Astrocyte of the hippocampus (primary cell): ENCODE data around the gene COL25A1.
"Not testable (repeated sequence)": the region's sequence is repeated elsewhere in the genome, so short reads cannot be mapped to it uniquely, and the experiment has no call there.

Experiments
- DNase-seq: peaks from one replicate; pipeline ENCODE4 v3.0.0; 2011; ENCODE audit warnings: low read depth, low spot score

The COL25A1 gene

DNA sequence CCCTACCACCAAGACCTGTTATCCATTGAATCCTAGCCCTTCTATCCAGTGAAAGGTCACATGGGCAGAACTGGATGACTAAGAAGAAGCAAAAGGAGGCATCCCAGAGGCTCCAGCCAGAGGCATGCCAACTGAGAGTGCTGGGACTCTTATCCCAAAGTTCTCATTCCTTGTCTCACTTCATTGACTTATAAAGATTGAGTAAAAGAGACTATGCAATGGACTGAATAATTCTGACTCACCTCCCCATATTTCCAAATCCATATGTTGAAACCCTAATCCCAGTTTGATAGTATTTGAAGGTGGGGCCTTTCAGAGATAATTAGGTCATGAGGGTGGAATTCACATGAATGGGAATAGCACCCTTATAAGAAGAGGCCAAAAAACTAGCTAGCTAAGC is 131.4 kb downstream of the COL25A1 start:
- DNase-seq, result no peak

DNA sequence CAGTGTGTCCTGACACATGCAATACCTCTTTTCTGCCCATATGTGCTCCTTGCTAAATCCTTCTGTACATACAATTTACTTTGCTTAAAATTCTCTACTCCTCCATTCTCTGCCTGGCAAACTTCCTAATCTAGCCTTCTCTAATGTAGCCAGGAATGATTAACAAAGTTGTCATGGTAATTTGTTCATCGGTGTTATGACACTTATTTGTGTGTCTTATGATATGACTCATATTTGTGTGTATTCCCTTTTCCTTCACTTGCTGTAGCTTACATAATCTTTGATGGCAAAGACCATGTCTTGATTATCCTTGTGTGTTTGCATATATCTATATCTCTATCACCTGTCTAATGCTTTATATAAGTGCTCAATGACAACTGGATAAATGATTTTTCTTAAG is 133.3 kb downstream of the COL25A1 start:
- no peak for DNase-seq

DNA sequence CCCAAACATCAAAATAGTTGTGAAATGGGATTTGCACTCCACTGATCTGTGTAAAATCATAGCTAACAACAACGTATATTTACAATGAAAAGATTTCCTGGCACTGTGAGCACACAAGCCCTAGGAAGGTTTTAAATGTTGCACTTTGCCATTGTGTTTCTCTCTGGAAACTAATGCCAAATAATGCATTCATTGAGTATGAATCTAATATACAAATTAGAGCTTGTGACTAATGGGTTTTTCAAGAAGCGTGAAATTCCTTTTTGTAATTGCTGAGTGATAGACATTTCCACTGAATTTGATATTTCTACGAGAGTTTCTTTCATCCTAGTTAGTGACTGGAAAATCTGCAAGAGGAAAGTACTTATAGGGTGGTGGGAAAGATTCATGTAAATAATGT is 135.9 kb downstream of the COL25A1 start:
- DNase-seq, result no peak

DNA sequence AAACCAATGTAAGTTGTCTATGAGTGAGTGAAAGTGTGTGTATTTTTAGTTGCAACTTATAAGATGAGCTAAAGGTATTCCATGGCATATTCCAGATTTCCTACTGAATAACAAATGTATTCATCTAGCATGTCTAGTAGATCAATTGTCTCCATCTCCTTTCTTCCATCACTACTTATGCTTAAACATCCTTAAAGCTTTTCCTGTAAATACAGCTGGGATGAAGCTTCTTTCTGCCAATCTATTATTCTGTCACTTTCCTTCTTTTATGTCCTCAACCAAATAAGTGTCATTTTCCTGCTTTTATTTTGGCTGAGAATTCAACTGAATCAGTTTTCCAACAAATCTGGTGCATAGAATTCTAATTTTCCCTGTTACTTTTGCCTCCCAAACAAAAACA is 136.3 kb downstream of the COL25A1 start:
- DNase-seq, result no peak

DNA sequence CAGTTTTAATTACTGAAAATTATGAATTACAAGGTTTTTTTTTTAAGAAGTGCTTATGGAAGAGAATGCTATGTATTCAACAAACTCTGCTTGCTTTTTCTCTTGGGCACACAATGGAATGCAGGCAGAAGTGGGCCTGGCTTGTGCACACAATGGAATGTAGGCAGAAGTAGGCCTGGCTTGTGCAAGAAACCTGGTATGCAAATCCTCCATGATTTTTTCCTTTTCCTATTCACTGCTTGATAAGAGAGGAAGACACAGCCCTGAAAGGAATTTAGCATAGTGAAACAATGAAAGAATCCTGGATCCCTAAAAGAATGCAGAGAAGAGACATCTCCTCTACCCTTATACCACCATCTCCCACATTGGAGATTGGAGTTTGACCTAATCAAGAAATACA is 138.4 kb downstream of the COL25A1 start:
- DNase-seq, result peak; percentile 74

DNA sequence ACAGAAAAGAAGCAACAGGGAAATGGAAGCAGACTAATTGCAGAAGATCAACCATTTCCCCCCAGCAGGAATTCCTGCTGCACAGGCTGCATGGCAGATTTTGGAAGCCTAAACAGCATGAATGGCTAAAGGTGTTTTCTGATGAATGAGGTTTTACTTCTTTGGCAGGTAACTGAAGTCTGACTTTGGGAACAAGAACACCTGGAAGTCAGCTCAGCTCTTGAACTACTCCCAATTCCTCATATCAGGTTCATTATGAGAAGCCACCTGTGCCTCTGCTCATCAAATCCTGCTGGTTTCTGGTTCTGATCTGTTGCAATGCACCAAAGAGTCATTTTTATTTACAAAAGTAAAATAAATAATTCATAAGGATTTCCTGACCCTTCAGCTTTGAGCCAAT is 139.0 kb downstream of the COL25A1 start:
- DNase-seq, result no peak

DNA sequence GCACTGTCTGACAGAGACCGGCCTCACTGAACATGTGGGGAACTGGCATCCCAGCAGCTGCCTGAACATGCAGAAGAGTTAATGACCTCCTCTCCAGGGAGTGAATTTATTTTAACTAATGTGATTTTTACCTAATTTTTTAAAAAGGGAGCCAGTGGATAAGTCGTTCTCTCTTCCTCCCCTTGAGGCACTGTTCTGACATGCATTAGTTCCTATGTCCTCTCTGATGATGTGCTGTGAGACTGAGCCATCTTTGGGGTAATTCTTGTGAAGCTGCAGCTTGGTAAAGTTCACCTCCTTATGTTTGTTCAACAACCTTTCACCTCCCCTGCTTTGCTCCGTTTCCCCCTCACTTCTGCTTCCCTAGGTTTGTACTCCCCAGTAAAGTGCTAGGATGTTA is 139.7 kb downstream of the COL25A1 start:
- DNase-seq, result no peak

DNA sequence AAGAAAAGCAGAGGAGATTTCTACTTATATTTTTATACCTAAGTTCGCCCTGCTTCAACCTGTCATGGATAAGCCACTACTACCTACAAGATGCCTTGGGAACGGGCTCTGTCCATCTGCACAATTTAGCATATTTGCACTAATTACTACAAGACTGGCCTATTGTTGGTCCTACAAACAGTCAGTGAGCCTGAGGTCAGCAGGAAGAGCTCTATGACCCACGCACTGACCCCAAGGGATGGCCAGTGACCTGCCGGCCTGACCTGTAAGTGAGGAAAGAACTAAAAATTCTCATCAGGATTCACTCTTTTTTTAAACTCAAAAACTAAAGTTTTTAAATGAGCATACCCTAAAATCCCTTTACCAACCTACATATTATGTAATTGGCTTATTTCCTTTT is 142.0 kb downstream of the COL25A1 start:
- no peak for DNase-seq

DNA sequence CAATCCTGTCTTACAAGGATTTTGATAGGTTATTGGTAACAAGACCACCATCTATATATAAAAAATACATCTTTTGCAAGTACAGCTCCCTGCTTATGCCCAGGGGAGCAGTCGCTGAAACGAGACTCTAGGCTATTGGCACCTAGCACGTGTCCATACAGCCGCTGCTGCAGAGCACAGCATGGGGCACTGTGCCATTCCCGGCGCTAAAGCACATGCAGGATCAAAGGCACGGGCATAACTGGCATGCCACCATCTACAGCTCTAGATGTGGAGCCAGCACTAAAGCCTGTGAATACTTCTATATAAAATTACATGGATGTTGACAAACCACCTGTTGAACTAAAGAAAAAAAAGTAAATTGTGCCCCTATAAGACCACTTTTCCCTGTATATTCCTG is 144.8 kb downstream of the COL25A1 start:
- DNase-seq, result no peak

DNA sequence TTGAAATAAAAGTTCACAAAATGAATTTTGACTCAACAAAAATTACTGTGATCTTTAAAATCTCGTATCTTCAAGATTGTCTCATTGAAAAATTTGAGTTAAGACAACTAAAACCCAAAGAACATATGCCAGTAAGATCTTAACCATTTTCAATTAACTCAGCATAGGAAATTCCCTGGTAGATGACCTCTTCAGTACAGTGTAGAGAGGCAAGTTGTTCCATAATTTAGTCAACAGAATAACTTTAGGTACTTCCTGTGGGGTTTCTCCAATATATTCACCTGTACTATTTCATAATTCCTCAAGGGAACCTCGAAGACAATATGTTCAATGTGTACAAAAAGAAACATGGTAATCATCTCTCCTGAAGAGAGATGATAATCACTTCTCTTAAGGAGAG is 145.3 kb downstream of the COL25A1 start:
- no peak for DNase-seq

DNA sequence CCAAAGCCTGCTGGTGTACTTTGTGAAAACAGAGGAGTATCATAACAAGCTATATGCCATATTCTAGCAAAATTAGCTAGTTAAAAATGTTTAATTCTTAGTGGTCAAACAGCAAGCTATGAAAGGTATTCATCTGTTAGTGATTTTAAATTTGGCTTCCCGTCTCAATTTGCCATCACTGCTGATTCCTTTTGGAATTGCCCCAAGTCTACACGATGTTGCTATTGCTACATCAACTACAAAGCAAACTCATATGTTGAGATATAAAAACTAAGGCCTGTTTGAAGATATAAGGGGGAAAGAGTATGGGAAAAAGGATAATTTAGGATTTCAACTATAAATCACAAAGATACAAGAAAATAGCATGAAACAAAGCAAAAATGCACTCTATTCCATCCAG is 146.1 kb downstream of the COL25A1 start:
- no peak for DNase-seq

DNA sequence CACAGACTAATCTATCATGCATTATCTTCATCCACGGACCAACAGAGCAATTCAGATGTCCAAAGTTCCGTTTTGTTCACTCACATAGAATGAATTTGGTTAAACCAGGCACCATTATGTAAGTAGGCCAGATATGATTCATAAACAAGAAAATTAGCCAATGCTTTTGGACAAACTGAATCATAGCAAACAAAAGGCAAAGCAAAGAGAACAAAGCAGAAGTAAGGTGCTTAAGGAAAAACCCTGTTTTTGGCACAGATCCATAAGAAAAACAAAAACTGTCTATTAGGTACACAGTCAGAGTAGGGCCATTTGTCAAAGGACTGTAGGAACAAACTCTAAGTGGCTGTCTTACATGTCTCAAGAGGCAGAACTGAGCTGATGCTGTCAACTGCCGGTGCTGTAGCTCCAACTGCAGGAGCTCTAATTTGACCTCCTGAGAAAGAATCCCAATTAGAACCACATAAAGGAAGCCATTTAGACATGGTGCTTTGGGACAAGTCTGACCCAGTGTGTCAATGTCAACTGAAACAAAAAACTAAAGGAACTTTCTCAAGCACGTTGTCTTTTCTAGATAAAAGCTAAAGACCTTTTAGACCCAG is 146.7 kb downstream of the COL25A1 start:
- peak; percentile 31 for DNase-seq

DNA sequence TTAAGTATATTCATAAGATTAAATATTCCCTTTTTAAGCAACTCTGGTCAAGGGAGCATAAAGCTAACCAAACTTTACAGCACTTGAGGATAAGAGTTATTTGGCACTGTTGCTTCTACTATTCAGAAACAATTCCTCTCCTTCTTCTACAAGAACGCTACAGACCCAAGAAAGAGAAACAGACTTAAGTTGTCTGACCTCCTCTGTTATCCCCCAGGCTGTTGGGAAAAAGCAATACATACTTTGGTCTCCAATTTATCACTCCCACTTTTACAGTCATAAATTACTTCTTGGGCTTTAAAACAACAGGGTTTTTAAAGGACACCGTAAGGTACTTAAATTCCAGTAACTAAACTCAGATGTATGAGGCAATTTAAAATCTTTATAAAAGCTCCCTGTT is 147.4 kb downstream of the COL25A1 start:
- DNase-seq, result no peak

DNA sequence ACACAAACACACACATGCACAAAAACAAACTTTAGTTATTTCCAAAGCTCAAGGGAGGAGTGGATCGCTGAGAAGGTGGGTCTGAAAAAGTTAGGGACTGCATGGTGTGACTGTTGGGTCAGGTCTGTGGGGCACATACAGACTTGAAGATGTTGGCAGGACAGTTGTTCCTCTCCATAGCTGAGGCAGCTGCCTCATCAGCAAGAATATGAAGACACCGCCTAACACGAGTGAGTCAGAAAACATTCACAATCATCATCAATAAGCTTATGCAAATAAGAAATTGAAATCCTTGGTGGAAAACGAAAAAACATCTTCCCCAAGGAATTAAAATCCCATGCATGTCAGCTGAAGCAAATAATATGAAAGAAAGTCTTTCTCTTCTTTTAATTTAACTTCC is 148.0 kb downstream of the COL25A1 start:
- DNase-seq, result no peak

DNA sequence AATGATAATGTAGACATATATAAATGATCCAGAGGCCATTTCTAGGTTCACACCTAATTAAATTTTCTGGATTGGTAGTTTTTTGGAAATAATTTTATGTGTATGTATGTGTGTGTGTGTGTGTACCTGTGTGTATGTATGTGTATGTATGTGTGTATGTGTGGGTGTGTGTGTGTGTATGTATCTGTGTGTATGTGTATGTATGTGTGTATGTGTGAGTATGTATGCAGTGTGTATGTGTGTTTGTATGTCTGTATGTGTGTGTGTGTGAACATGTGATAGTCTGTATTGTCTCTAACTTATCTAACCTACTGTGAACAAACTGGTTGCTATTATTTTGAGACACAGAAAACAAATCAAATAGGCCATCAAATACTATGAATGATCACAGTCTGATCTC is 152.6 kb downstream of the COL25A1 start:
- no peak for DNase-seq

DNA sequence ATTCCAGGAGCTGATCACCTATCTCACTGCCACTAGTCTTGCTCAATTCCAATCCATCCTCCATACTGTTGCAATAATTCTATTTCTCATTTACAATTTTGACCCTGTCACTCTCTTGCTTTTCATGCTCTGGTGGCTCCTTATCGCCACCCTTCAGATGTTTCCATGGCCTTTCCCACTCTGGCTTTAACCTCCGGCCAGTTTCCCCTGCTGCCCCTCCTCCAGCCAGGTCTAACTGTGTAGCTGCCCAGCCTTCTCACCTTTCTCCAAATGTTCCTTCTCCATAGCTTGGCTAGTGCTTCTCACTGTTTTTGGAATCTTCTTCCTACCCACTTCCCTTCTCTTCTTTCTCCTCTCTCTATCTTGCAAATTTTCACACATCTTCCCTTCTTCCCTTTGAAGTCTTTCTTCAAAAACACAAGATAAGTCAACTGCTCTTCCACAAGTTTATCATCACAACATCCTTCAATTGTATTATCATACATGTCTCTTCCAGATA is 153.8 kb downstream of the COL25A1 start:
- DNase-seq, result no peak

DNA sequence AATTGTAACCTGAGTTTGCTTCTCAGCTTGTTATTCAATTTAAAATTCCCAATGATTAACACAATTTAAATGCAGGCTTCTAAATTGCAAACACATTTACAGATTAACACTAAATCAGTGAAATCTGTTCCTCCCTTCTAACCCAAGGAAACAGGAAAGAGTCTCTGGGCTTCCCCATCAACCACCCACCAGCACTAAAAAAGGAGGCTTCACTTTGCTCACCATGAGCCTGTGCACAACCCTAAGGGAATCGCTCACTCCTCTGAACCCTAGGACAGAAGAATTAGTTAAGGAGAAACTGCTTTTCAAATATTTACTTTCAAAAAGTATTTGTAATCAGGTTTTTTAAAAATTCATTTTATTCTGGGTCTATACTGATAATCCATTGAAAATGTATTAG is 155.3 kb downstream of the COL25A1 start:
- DNase-seq, result no peak

DNA sequence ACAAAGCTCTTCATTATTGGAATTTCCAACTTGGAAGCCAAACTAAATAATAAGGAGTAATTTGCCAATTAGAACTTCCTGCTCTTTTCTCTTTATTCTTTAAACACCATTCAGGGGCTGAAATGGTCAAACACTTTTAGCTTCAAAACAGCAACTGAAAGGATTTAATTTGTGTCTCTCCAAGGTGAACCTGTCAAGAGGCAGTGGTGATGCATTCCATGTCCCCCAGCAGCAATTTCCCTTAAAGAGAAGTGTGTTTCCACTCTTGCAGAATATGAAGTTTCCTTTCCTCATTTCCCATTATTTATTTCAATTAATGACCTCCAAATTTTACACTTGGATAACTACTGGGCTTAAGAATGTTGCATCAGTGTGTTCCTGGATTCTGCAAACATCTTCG is 156.0 kb downstream of the COL25A1 start:
- no peak for DNase-seq

DNA sequence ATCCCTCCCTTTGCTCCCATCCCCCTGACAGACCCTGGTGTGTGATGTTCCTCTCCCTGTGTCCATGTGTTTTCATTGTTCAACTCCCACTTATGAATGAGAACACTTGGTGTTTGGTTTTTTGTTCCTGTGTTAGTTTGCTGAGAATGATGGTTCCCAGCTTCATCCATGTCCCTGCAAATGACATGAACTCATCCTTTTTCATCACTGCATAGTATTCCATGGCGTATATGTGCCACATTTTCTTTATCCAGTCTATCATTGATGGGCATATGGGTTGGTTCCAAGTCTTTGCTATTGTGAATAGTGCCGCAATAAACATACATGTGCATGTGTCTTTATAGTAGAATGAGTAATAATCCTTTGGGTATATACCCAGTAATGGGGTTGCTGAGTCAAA is 164.3 kb downstream of the COL25A1 start:
- DNase-seq, result not testable (repeated sequence)

DNA sequence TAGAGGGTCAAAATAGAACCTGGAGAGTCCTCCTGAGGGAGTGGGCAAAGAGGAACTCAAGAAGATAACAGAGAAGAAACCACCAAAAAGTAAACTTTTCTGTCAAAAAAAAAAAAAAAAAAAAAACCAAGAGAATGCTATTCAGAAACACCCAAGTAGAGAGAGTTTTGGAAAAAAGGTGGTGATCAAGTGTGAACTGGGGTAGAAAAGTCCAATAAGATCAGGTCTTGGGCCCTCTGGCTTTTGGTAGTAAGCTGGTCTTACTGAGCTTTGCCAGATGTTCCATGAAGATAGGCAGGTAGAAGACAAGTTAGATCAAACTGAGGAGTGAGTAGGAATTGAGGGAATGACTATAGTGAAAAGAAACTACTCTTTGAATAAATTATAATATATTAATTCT is 167.5 kb downstream of the COL25A1 start:
- peak; percentile 29 for DNase-seq

DNA sequence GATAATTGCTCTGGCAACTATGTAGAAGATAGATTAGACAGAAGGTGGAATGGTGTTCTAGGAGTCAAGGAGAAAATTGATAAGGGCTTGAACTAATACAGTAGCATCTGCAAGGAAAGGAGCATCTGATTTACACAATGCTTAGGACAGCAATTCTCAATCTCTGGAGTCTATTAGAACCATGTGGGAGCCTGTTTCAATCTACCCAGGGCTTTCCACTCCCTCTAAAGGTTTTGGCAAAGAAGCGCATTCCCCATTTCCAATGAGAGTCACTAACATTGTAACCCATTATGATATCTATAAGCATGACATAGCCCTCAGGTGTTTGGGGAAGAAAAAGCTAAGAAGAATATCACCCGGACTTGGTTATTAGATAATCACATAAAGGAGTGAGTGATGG is 168.2 kb downstream of the COL25A1 start:
- DNase-seq, result no peak

DNA sequence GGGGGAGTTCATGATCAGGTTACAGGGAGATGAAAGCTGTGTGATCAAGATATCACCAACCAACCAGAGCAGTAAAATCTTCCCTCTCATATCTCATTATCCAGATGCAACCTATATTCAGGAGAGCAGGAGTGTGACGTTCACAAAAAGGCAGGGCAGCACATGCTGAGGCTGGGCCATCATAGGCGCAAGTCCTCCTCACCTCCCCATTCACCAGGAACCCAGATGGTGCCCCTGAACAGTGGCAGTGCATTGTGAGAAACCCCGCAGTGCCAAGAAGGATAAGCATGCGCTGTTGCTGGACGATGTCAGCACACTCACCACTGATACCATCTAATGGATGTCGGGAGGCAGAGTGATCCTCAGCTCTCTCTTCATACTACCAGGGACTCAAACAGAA is 170.9 kb downstream of the COL25A1 start:
- no peak for DNase-seq

DNA sequence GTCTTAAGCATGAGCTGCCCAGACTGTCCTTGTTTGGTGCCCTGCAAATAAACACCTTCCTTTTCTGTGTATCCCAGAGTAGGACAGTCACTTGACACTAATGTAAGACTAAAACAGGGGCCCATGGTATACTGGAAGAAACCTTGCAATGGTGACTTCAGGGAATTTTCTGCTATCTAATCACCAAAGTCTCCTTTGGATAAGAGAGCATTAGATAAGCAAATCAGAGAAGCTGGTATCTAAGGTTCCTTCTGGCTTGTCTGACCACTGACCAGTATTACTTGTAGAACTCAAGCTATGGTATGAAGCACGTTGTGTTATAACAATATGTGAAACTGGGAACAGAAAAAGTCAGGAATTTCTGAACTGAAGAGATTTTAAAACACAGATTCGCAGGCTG is 173.9 kb downstream of the COL25A1 start:
- DNase-seq, result no peak

DNA sequence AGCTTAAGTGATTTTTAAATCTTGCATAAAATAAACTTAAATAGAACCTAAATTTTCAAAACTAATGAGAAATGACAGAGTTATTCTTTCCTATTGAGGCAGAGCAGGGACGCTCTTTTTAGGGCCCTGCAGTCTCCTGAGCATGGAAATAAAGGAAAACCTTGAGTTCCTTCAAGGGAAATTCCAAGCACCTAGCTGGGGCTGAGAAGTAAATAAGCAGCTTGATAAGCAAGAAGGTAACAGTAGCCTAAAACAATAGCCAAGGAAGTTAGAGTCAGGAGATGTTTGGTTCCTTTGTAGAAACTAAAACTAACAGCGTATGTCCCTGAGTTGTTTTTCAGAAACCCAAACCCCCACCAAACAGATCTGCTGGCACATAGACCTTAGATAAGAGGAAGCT is 174.6 kb downstream of the COL25A1 start:
- no peak for DNase-seq
